Skeletal muscle tissue (tissue), 4 donors: ENCODE measurements around the gene F2RL2. TPM values are rescaled to one million over a fixed set of nuclear protein-coding genes. Genes with fewer than 3 reads are reported as not detected.

Experiments used
- H3K27ac ChIP-seq: one replicate; pipeline ENCODE4 v1.7.0; 2013; ENCODE audit warnings: mild to moderate bottlenecking, low read depth, low read length, inconsistent platforms
- H3K27me3 ChIP-seq, 3 donors: one replicate each; pipeline ENCODE4 v1.7.0; 2013; ENCODE audit warnings: low read length in 3 of 3; ENCODE audit not compliant: control insufficient read depth in 3 of 3, insufficient read depth in 3 of 3
- H3K36me3 ChIP-seq, 3 donors: one replicate each; pipeline ENCODE4 v1.7.0; 2013; ENCODE audit warnings: low read length in 3 of 3; ENCODE audit not compliant: control insufficient read depth in 3 of 3, insufficient read depth in 3 of 3
- H3K4me1 ChIP-seq, 3 donors: one replicate each; pipeline ENCODE4 v1.7.0; 2013; ENCODE audit warnings: low read length in 3 of 3, mild to moderate bottlenecking in 3 of 3; ENCODE audit not compliant: control insufficient read depth in 3 of 3, insufficient read depth in 3 of 3
- H3K4me3 ChIP-seq, 3 donors: one replicate each; pipeline ENCODE4 v1.7.0; 2013; ENCODE audit warnings: low read length in 3 of 3
- H3K9ac ChIP-seq, 3 donors: one replicate each; pipeline ENCODE4 v1.7.0; 2013; ENCODE audit warnings: low read length in 3 of 3, mild to moderate bottlenecking in 3 of 3, moderate library complexity in 2 of 3, low read depth in 1 of 3
- H3K9me3 ChIP-seq, 3 donors: one replicate each; pipeline ENCODE4 v1.7.0; 2013; ENCODE audit warnings: low read length in 3 of 3; ENCODE audit not compliant: control insufficient read depth in 3 of 3
- total RNA-seq: library from RNA; depleted of rRNA; stranded (reverse); fragments of >200 nt; gene quantifications from one replicate; pipeline ENCODE4 v1.2.3, GENCODE V29; 2014
- donor health status: Osteomylitis.

The F2RL2 gene
- under 0.01 TPM for total RNA-seq

GRCh38 chr5:76622973-76623596 lies at the start of gene F2RL2:
Gene F2RL2 (minus strand): TSS chr5:76623403. CDS start chr5:76623230, 173 bp downstream.
- Histone ChIP-seq H3K9ac (no peak within 1 kb of the TSS), H3K9me3 (no peaks in the 10 kb centered on the region), H3K27ac (no peak within 1 kb of the TSS), H3K4me3 (no peak within 1 kb of the TSS), H3K27me3 (no peaks in the 10 kb centered on the region), H3K4me1 (no peaks in the 10 kb centered on the region), H3K36me3 (no peaks in the 10 kb centered on the region)

GRCh38 chr5:76672242-76672641 lies 49.0 kb upstream of the F2RL2 start:
- no peak overlapping the region for H3K9ac ChIP-seq
- H3K27ac ChIP-seq = no peak overlapping the region
- H3K36me3 ChIP-seq = no peaks in the 10 kb centered on the region

GRCh38 chr5:76670508-76670907 lies 47.3 kb upstream of the F2RL2 start:
- Histone ChIP-seq H3K9me3 (no peaks in the 10 kb centered on the region), H3K36me3 (no peaks in the 10 kb centered on the region), H3K4me1 (no peaks in the 10 kb centered on the region), H3K27me3 (no peaks in the 10 kb centered on the region), H3K4me3 (no peak overlapping the region), H3K27ac (no peak overlapping the region), H3K9ac (no peak overlapping the region)

More at GRCh38 chr5:76672242-76672641, 49.0 kb upstream of the F2RL2 start:
- Histone ChIP-seq H3K4me3 (no peak overlapping the region), H3K9me3 (no peaks in the 10 kb centered on the region), H3K27me3 (no peaks in the 10 kb centered on the region), H3K4me1 (no peaks in the 10 kb centered on the region)

GRCh38 chr5:76669245-76669644 lies 46.0 kb upstream of the F2RL2 start:
- no peaks in the 10 kb centered on the region for H3K4me1 ChIP-seq
- no peak overlapping the region for H3K27ac ChIP-seq
- no peaks in the 10 kb centered on the region for H3K36me3 ChIP-seq
- H3K27me3 ChIP-seq = no peaks in the 10 kb centered on the region
- H3K9me3 ChIP-seq = no peaks in the 10 kb centered on the region
- no peak overlapping the region for H3K4me3 ChIP-seq
- H3K9ac ChIP-seq = no peak overlapping the region

DNA sequence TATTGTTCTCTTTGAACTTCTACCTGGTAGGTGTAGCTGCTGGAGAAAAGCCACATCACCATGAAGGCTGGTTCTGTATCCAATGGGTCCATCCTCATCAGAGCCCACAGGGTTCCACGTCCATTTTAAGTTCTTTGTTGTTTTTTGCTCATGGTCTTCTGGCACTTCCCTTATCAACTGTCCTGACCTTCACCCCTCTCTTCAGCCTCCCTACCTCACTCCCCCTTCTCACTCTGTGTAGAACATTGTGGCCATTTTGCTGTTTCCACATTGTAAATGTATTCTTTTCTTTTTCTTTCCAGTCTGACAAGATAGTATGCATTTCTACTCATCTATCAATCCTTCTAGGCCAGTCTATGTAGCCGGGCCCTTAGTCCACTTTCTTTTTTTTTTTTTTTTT lies 44.3 kb upstream of the F2RL2 start:
- Histone ChIP-seq H3K9ac (no peak overlapping the region), H3K27ac (no peak overlapping the region), H3K36me3 (no peaks in the 10 kb centered on the region), H3K4me3 (no peak overlapping the region), H3K4me1 (no peaks in the 10 kb centered on the region), H3K27me3 (no peaks in the 10 kb centered on the region), H3K9me3 (no peaks in the 10 kb centered on the region)

DNA sequence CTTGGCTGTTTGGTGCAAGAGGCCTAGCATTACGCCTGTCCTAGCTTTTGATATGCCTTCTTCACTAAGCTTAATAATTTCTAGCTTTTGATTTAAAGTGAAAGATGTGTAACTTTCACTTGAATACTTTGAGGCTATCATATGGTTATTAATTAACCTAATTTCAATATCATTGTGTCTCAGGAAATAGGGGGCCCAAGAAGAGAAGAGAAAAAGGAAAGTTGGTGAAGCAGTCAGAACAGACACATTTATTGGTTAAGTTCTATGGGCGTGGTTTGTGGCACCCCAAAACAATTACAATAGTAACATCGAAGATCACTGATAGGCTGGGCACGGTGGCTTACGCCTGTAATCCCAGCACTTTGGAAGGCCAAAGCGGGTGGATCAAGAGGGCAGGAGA lies 40.9 kb upstream of the F2RL2 start:
- no peaks in the 10 kb centered on the region for H3K9me3 ChIP-seq
- no peaks in the 10 kb centered on the region for H3K36me3 ChIP-seq
- H3K9ac ChIP-seq = no peak overlapping the region
- H3K4me3 ChIP-seq = no peak overlapping the region
- no peaks in the 10 kb centered on the region for H3K27me3 ChIP-seq
- no peak overlapping the region for H3K27ac ChIP-seq
- H3K4me1 ChIP-seq = no peaks in the 10 kb centered on the region

DNA sequence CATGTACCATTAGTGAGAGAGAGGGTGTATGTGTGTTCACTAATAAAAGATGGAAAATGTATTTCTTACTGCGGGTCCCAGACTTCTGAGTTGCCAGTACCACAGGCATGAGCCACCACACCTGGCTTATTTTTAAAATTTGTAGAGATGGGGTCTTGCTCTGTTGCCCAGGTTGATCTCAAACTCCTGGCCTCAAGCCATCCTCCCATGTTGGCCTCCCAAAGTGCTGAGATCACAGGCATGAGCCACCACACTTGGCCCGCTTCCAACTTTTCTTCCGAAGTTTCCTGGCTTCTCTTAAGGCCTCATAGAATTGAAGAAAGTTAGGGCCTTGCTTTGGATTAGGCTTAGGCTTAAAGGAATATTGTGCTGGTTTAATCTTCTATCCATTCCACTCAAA lies 40.4 kb upstream of the F2RL2 start:
- Histone ChIP-seq H3K27ac (no peak overlapping the region), H3K27me3 (no peaks in the 10 kb centered on the region), H3K4me1 (no peaks in the 10 kb centered on the region)

DNA sequence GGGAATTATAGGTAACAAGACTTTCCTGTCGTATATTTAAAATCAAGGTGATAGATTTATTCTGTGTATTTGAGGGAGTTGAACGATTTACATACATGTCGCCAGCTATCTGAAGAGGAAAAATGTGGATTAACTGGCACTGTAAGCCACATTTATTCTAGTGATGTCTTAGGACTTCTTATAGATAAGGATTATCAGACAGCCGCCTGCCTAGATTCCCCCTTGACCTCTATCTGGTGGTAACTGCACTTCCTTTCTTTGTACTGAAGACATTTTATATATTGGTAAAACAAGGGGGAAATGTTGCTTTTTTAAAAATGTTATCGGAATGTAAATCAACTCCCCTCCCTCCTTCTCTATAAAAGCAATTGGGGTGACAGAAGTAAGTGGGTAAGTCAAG lies 39.3 kb upstream of the F2RL2 start:
- no peaks in the 10 kb centered on the region for H3K36me3 ChIP-seq

More for the DNA sequence above, 40.4 kb upstream of the F2RL2 start:
- Histone ChIP-seq H3K9me3 (no peaks in the 10 kb centered on the region), H3K9ac (no peak overlapping the region), H3K4me3 (no peak overlapping the region), H3K36me3 (no peaks in the 10 kb centered on the region)

GRCh38 chr5:76660360-76660759 lies 37.2 kb upstream of the F2RL2 start:
- Histone ChIP-seq H3K27ac (no peak overlapping the region), H3K9ac (no peak overlapping the region), H3K36me3 (no peaks in the 10 kb centered on the region), H3K4me1 (no peaks in the 10 kb centered on the region), H3K27me3 (no peaks in the 10 kb centered on the region), H3K9me3 (no peaks in the 10 kb centered on the region), H3K4me3 (no peak overlapping the region)

More for the DNA sequence above, 39.3 kb upstream of the F2RL2 start:
- no peak overlapping the region for H3K9ac ChIP-seq
- H3K27me3 ChIP-seq = no peaks in the 10 kb centered on the region
- no peaks in the 10 kb centered on the region for H3K9me3 ChIP-seq
- H3K27ac ChIP-seq = no peak overlapping the region
- H3K4me1 ChIP-seq = no peaks in the 10 kb centered on the region
- no peak overlapping the region for H3K4me3 ChIP-seq

DNA sequence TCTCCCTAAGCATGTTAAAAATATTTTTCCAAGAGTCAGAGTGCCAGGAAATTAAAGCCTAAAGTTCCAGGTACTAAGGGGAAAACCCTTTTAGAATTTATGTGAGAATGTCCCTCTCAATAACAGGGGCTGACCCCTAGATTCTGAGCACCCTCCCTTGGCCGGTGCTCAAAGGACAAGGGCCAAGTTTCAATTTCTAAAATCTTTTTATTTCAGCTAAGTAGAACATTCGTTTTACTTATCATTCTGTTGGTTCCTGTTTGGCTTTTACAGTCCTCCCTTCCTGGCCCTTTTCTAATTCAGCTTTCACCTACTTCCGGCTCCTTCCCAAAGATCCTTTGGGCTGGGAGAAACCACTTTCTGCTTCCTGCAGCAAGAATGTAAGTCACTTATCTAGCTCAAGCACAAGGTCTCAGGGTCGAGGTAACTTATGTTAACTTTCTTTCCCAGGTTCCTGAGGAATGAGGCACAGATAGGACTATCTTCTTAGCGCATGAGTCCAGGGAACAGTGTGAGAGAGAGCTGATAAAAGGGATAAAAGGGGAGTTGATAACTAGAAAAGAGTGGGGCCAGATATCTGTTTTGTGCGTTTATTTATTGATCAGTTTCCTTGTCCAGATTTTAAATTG lies 34.6 kb upstream of the F2RL2 start:
- Histone ChIP-seq H3K27ac (no peak overlapping the region), H3K9me3 (no peaks in the 10 kb centered on the region), H3K4me3 (no peak overlapping the region), H3K4me1 (no peaks in the 10 kb centered on the region), H3K36me3 (no peaks in the 10 kb centered on the region), H3K27me3 (no peaks in the 10 kb centered on the region), H3K9ac (no peak overlapping the region)
